SK-N-SH (cell line): Measurements from ENCODE around the gene TPRKB. TPM values are rescaled to one million over a fixed set of nuclear protein-coding genes. Genes with fewer than 3 reads are reported as not detected.
"Not testable (repeated sequence)": the region's sequence is repeated elsewhere in the genome, so short reads cannot be mapped to it uniquely, and the experiment has no call there.

Experiments used
- CTCF ChIA-PET: fragments of 300-600, 350-600 bp; formaldehyde crosslinking; extraction: SDS; loops from one replicate; lab custom pipeline; 2021; lab: Yijun Ruan, JAX
- POLR2A ChIA-PET: fragments of 350-600 bp; sonication (Branson Sonifier 250); formaldehyde crosslinking; extraction: SDS; loops from one replicate; lab custom pipeline; 2020; ENCODE audit warnings: antibody characterized with exemption, inconsistent platforms; lab: Yijun Ruan, JAX
- DNase-seq: peaks from one replicate; pipeline ENCODE4 v3.0.0; 2012
- H2AFZ ChIP-seq: fragments of 200-600 bp; sonication (generic); 2 replicates; pipeline ENCODE4 v1.8.1; 2016; ENCODE audit warnings: antibody characterized with exemption, mild to moderate bottlenecking, low read depth
- H3F3A ChIP-seq: fragments of 200-600 bp; sonication (generic); replicated peaks from 2 replicates; pipeline ENCODE3; 2016; ENCODE audit warnings: antibody characterized with exemption, mild to moderate bottlenecking; ENCODE audit not compliant: insufficient read depth
- H3K27ac ChIP-seq, 2 experiments: fragments of 200-500 bp in 1 of 2; fragments of 200-600 bp in 1 of 2; sonication (Bioruptor generic) in 1 of 2; sonication (generic), shearing (Covaris generic) in 1 of 2; 2 replicates each; pipeline versions ENCODE4 v1.5.1 to v1.6.1; 2014 to 2016; ENCODE audit warnings: low read depth in 2 of 2, inconsistent platforms in 1 of 2, low read length in 1 of 2, mild to moderate bottlenecking in 1 of 2, mixed read lengths in 1 of 2
- H3K27me3 ChIP-seq: fragments of 200-600 bp; sonication (generic), shearing (Covaris generic); 2 replicates; pipeline ENCODE4 v1.6.1; 2016; ENCODE audit warnings: mixed run types; ENCODE audit not compliant: insufficient read depth
- H3K36me3 ChIP-seq, 2 experiments: fragments of 200-500 bp in 1 of 2; fragments of 200-600 bp in 1 of 2; sonication (Bioruptor generic) in 1 of 2; sonication (generic) in 1 of 2; replicated peaks in 1 of 2; 2 replicates each; pipeline versions ENCODE3 to v1.5.1; 2014 to 2016; ENCODE audit warnings: low read length in 1 of 2, mild to moderate bottlenecking in 1 of 2; ENCODE audit not compliant: insufficient read depth in 2 of 2, control insufficient read depth in 1 of 2
- H3K4me1 ChIP-seq, 2 experiments: fragments of 200-500 bp in 1 of 2; fragments of 200-600 bp in 1 of 2; sonication (Bioruptor generic) in 1 of 2; sonication (generic), shearing (Covaris generic) in 1 of 2; 2 replicates each; pipeline versions ENCODE4 v1.5.1 to v1.6.1; 2014 to 2016; ENCODE audit warnings: low read depth in 1 of 2, low read length in 1 of 2, mixed run types in 1 of 2; ENCODE audit not compliant: insufficient read depth in 2 of 2, control insufficient read depth in 1 of 2
- H3K4me2 ChIP-seq: fragments of 200-600 bp; sonication (generic), shearing (Covaris generic); 2 replicates; pipeline ENCODE4 v1.6.1; 2017; ENCODE audit warnings: mixed run types
- H3K4me3 ChIP-seq, 2 experiments: fragments of 200-500 bp in 1 of 2; fragments of 200-600 bp in 1 of 2; sonication (Bioruptor generic) in 1 of 2; sonication (generic), shearing (Covaris generic) in 1 of 2; 2 replicates each; pipeline versions ENCODE4 v1.5.1 to v1.8.1; 2014 to 2016; ENCODE audit warnings: low read depth in 2 of 2, inconsistent platforms in 1 of 2, low read length in 1 of 2, mild to moderate bottlenecking in 1 of 2, mixed read lengths in 1 of 2, moderate library complexity in 1 of 2
- H3K79me2 ChIP-seq: fragments of 200-600 bp; sonication (generic); 2 replicates; pipeline ENCODE4 v1.8.1; 2017; ENCODE audit warnings: mild to moderate bottlenecking; ENCODE audit not compliant: insufficient read depth
- H3K9ac ChIP-seq: fragments of 200-600 bp; sonication (generic); 2 replicates; pipeline ENCODE4 v1.6.1; 2017; ENCODE audit warnings: mixed run types
- H3K9me2 ChIP-seq: fragments of 200-600 bp; sonication (generic); 2 replicates; pipeline ENCODE4 v1.6.1; 2017; ENCODE audit warnings: mixed run types
- H3K9me3 ChIP-seq: fragments of 200-600 bp; sonication (generic); 2 replicates; pipeline ENCODE4 v1.6.1; 2017; ENCODE audit warnings: mixed run types, mild to moderate bottlenecking, moderate library complexity
- H4K20me1 ChIP-seq: fragments of 200-600 bp; sonication (generic); 2 replicates; pipeline ENCODE4 v1.6.1; 2017; ENCODE audit warnings: mild to moderate bottlenecking, mixed run types; ENCODE audit not compliant: insufficient read depth
- RAD21 ChIP-seq: IDR thresholded peaks from 2 replicates; pipeline ENCODE4 v1.6.1; 2012; ENCODE audit warnings: mild to moderate bottlenecking, low read length
- SMC3 ChIP-seq: IDR thresholded peaks from 2 replicates; pipeline ENCODE4 v1.6.1; 2012; ENCODE audit warnings: low read depth, low read length, improper control_type of control experiment
- WGBS: methylation state at CpG from one replicate; pipeline ENCODE4 v1.1.6; 2017; ENCODE audit warnings: low lambda C conversion rate; 5-methylcytosine and 5-hydroxymethylcytosine counted together
- polyA plus RNA-seq, 3 experiments: library from polyadenylated mRNA; depleted of rRNA; stranded (reverse); fragments of >200 nt; gene quantifications; 2 replicates each; pipeline ENCODE4 v1.2.3, GENCODE V29; 2012
- TF ChIP-seq, protein P1 (sequence below): fragments of 200-600 bp; sonication (generic); IDR thresholded peaks from 2 replicates; pipeline ENCODE4 v1.6.1; 2017; ENCODE audit warnings: antibody characterized with exemption, mild to moderate bottlenecking, moderate library complexity

Gene TPRKB
- polyA plus RNA-seq, 1 of the 3 experiments (the other 2 are of a cell fraction): 32.1 TPM

GRCh38 chr2:73696985-73697384 lies 40.2 kb downstream of the TPRKB start:
- not testable (repeated sequence) for H3K36me3 ChIP-seq, H3K79me2 ChIP-seq, DNase-seq

DNA sequence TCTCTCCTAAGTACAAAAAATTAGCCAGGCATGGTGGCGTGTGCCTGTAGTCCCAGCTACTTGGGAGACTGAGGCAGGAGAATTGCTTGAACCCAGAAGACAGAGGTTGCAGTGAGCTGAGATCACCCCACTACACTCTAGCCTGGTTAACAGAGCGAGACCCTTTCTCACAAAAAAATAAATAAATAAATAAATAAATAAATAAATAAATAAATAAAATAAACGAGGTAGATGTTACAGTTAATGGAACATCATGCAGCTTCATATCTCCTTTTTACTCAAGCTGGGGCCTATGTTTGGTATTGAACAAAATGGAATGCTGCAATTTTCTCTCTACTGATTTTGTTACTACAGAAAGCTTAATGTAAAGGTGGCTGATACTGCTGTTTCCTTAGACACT lies 40.6 kb downstream of the TPRKB start:
- CTCF ChIA-PET: not testable (repeated sequence)

More at GRCh38 chr2:73696985-73697384, 40.2 kb downstream of the TPRKB start:
- H3K9me2 ChIP-seq, H3F3A ChIP-seq, H4K20me1 ChIP-seq, H3K4me3 ChIP-seq, H3K4me2 ChIP-seq, H3K9me3 ChIP-seq, H3K9ac ChIP-seq, H3K27me3 ChIP-seq, POLR2A ChIA-PET, H3K27ac ChIP-seq, CTCF ChIA-PET, H2AFZ ChIP-seq, H3K4me1 ChIP-seq: not testable (repeated sequence)
- WGBS: 38% methylated on average over 1 of the region's 1 CpG

GRCh38 chr2:73690372-73691088 lies 46.6 kb downstream of the TPRKB start:
- H3F3A ChIP-seq, POLR2A ChIA-PET, H4K20me1 ChIP-seq, H3K9me2 ChIP-seq, H3K27me3 ChIP-seq, H3K4me1 ChIP-seq, H2AFZ ChIP-seq, H3K79me2 ChIP-seq, H3K4me3 ChIP-seq, H3K9me3 ChIP-seq, H3K9ac ChIP-seq, CTCF ChIA-PET, H3K4me2 ChIP-seq, H3K27ac ChIP-seq, H3K36me3 ChIP-seq: not testable (repeated sequence)
- DNase-seq: peak; percentile 42
- 66% methylated on average over 4 of the region's 4 CpGs for WGBS
- peak; percentile 22; the same call in 1 of the 2 replicates for TF ChIP-seq RAD21
- TF ChIP-seq SMC3: peak; percentile 17; the same call in 1 of the 2 replicates
- TF ChIP-seq, protein P1, sequence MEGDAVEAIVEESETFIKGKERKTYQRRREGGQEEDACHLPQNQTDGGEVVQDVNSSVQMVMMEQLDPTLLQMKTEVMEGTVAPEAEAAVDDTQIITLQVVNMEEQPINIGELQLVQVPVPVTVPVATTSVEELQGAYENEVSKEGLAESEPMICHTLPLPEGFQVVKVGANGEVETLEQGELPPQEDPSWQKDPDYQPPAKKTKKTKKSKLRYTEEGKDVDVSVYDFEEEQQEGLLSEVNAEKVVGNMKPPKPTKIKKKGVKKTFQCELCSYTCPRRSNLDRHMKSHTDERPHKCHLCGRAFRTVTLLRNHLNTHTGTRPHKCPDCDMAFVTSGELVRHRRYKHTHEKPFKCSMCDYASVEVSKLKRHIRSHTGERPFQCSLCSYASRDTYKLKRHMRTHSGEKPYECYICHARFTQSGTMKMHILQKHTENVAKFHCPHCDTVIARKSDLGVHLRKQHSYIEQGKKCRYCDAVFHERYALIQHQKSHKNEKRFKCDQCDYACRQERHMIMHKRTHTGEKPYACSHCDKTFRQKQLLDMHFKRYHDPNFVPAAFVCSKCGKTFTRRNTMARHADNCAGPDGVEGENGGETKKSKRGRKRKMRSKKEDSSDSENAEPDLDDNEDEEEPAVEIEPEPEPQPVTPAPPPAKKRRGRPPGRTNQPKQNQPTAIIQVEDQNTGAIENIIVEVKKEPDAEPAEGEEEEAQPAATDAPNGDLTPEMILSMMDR: peak; percentile 62

More for the DNA sequence above, 40.6 kb downstream of the TPRKB start:
- H3K4me2 ChIP-seq, POLR2A ChIA-PET, H3K27me3 ChIP-seq, H3K4me3 ChIP-seq, DNase-seq, H3K9me3 ChIP-seq, H3K4me1 ChIP-seq, H3K79me2 ChIP-seq, H3K9me2 ChIP-seq, H4K20me1 ChIP-seq, H3K27ac ChIP-seq, H3F3A ChIP-seq, H3K36me3 ChIP-seq, H2AFZ ChIP-seq, H3K9ac ChIP-seq: not testable (repeated sequence)
- 40% methylated on average over 3 of the region's 3 CpGs for WGBS

DNA sequence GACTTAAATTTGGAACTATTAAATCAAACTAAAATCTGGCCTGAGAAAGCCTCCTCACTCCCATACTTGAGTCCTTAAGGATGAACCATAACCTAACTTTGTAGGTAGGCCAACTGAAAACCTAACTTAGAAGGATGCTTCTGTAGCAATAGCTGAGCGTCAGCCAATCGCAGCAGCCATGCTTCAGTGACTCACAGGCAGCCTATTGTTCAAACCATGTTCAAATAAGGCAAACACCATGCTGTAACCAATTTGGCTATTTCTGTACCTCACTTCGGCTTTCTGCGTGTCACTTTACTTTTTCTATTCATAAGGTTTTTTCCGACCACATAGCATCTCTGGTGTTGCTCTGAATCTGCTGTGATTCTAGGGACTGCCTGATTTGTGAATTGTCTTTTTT lies 48.7 kb downstream of the TPRKB start:
- CTCF ChIA-PET, POLR2A ChIA-PET, H3K4me3 ChIP-seq, H4K20me1 ChIP-seq, H3K4me1 ChIP-seq, DNase-seq, H3K36me3 ChIP-seq, H3F3A ChIP-seq, H2AFZ ChIP-seq, H3K4me2 ChIP-seq, H3K27me3 ChIP-seq, H3K79me2 ChIP-seq, H3K9me3 ChIP-seq, H3K27ac ChIP-seq, H3K9ac ChIP-seq, H3K9me2 ChIP-seq: not testable (repeated sequence)
- WGBS: 83% methylated on average over 5 of the region's 5 CpGs
